NCI-H1417 (cell line): ENCODE results near the gene MIB2.

Experiments
- DNase-seq, 3 experiments: peaks; one replicate each; lab custom pipeline; 2025; lab: John Stamatoyannopoulos, UW

Gene MIB2

DNA sequence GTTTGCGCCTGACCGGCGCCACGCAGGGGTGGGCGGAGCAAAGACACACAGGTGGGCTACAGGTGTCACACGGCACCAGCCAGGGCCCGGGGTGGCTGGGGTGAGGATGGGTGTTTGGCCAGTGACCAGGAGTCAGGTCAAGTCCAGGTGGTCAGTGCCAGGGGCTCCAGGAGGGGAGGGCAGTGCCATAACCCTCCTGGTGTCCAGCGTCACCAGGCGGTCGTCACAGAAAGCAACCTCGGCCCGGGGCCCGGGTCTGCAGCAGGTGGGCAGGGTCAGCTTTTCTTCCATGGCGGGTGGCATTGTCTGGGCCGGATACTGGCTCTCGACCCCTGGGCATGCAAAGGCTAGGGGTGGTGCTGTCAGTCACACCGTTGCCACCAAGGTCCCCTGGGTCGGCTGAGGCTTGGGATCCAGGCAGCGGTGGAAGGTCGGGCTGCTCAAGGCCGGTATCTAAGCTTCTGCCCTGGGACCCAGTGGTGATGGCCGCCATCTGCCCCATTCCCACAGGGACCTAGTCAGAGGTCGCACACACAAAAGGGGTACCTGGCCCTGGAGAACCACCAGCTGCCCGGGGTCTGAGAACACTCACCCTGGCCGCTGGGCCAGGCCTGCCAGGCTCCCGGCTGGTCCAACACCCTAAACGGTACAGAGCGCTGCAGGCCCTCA lies 17.1 kb upstream of the MIB2 start:
- DNase-seq: no peak

DNA sequence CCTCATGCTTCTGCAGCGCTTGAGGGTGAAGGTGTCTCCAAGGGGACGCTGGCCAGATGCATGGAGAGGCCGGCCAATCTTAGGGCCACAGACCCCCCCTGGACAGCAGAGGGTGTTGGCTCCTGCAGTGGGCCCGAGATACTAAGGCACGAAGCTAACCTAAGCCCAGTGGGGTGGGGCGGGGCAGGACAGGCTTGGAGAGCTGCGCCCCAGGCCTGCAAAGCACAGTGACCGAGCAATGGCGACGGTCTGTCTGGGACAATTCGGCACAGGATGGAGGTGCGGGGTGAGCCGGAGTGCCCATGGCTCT lies 16.6 kb upstream of the MIB2 start:
- DNase-seq: no peak

DNA sequence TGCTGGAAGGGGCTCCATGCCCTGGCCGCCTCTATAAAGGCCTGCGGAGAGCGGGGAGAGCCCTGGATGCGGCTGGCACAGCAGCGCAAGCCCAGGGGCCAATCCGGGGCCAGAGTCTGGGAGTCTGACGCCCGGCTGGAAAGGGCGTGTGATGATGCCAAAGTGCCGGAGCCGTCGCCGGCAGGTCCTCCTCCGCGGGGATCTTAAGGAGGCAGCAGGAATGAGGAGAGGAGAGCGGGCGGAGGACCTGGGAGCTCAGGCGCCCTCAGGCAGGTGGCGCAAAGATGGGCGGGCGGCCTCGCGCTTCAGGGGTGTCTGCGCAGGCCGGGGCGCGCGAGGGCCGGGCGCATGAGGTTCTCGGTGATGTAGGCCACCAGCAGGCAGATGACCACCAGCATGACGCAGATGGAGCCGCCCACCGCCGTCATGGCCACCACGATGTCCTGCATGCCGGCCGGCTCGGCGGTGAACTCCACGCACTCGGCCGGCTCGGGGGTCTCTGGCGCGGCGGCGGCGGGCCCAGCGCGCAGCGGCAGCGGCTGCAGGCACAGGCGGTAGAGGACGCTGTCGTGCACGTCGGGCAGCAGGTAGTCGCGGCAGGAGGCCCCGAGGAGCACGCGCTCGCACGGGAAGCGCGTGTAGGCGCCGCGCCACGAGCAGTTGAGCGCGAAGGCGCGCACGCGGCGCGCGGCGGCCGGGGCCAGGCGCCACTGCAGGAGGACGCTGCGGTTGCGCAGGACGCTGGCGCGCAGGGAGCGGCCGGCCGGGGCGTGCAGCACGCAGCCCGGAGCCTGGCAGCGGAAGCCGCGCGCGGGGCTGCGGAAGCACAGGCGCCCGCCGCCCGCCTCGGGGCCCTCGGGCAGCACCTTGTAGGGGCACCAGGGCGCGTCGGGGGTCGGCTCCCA lies 16.0 kb upstream of the MIB2 start:
- DNase-seq: peak; percentile 24 to 62 (median 61)

DNA sequence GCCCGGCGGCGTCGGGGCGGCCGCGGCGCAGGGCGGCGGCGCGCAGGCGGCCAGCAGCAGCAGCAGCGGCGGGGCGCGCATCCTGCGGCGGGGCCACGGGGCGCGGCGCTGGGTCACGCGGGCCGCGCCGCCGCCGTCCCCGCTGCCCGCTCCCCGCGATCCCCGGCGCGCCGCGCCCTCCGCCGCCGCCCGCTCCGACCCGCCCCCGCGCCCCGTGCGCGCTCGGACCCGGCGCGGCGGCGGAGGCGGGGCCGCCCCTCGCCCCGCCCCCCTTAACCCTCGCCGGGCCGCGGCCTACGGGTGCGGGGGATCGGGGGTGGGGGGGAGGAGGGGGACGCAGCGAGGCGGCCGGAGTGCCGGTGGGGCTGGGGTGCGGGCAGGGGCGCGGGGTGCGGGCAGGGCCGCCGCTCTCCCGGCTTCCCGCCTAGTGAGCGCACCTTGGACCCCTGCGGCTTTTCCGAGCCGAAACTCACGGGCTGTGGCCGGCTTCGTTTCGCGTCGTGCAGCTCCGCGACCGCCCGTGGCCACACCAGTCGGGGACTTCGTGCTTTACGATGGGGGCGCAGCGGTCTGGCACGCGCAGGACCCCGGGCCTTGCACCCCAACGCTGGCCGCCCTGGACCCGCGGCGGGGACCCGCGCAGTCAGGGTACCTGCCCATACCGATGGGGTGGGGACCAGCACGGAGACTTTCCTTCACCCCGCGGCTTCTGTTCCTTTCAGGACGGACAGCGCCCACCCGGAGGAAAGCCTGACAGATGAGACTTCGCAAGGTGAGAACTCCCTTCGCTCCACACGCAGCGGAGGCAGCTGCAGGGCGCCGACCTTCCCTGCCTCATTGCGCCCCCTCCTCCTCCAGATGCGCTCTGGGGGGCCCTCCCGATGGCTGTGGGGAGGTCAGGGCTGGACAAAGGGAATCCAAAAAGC lies 15.1 kb upstream of the MIB2 start, which contains the start of gene FNDC10:
Gene FNDC10 (minus strand): TSS at position 201 of the 926 bp plus-strand sequence. CDS start 120 bp downstream, at position 81.
- DNase-seq: peak in 2 of 3 experiments; percentile 41

DNA sequence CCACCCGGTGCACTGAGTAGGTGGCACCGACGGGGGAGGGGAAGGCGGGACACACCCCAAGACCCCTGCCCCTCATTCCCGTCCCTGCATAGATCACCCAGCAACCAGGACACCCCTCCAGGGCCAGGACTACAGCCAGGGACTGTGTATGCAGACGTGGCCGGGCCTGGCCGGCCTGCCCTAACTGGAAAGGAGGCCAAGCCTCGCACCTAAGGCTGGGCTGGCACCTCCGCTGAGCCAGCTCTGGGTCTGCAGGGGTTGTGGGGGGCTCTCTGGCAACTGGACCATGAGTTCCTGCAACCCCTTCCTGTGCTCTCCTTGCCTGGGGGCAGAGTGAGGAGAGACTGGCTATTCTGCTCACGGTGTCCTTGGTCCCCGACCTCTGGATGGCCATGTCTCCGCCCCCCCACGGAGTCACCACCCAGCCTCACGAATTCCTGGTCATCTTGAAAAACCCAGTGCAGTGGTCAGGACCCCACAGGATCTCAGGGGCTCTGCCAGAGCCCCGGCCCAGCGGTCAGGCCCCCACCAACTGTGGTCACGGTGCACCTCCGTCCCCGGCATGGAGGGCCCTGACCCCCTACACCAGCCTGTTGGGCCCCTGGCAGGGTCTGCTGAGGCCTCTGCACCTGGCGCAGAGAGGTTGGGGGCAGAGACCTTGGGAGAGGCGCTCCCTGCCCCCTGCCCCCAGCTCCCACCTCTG lies 14.3 kb upstream of the MIB2 start:
- no peak for DNase-seq

DNA sequence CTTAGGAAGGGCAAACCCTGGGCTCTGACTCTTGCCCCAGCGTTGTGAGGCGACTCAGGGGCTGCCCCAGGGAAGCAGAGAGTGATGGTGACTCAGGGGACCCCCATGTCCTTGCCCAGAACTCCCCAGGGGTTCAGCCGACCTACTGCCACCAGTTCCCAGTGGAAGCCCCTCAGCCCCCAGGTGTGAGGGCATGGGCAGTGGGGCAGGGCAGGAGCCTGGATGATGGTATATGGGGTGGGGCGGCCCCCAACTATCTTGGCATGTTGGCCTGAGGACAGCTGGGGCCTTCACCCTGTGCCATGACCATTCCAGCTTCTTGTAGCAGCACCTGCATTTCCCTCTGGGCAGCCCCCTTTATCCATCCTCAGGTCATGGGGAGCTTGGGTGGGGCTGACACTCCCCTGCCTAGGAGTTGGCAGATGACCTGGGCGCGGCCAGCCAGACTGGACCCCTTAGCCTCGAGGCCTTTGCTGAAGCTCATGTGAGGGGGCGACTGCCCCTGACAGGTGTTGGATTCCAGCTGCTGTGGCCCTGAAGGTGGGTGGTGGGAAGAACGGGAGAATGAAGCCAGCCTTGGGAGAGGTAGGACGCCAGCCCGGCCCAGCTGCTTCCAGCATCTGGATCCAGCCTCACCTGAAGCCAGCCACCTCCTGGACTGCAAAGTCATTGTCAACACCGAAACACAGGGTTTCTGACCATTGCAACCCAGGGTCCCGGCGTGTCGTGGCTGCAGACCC lies 13.6 kb upstream of the MIB2 start:
- no peak for DNase-seq

DNA sequence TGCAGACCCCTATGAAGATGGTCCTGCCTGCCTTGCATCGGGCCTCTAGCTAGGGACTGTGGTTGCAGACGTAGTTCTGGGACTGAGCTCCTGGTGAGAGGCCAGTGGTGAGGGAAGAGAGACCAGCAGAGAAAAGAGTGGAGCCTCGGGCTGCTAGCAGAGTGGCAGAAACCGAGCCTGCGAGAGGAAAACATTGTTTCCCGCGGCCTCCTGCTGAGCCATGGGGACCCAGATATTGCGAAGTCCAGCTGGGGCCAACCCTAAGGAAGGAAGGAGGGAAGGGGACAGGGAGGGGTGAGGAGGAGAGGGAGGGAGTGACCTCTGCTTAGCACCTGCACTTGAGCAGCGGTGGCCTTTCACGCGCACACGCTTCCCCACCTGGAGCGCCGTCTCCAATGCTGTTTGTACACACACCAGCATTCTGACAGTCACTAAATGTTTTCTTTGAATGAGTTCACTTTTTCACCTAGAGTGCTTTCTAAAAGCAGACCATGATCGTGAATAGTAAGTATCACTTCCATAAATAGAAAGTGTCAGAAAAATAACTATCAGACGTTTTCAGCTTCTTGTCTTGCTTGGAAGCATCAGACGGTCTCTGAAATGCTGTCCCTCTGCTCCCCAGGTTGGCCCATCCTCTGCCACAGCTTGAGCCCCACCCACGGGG lies 12.9 kb upstream of the MIB2 start:
- DNase-seq: no peak

DNA sequence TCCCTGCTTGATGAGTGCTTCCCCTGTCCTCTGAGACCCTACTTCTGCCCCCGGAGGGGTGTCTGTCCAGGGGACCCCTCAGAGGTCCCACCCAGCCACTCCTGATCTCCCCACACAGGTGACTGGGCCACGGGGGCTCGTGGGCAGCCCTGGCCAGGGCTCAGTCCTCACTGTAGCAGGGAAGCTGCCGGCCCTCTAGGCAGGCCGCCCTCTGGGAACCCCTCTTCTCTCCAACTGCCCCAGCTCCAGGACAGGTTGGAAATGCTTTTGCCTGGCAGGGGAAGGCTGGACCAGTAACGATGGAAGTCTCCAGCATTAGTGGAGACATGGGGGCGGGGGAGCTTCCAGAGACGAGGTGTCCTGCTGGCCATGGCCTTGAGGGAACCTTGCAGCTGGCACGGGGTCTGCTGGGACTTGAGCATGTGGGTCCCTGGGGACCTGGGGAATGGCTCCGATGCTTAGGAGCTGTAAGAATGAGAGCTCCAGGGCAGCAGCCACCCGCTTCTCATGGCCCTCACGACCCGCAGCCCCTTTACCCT lies 12.3 kb upstream of the MIB2 start:
- no peak for DNase-seq

DNA sequence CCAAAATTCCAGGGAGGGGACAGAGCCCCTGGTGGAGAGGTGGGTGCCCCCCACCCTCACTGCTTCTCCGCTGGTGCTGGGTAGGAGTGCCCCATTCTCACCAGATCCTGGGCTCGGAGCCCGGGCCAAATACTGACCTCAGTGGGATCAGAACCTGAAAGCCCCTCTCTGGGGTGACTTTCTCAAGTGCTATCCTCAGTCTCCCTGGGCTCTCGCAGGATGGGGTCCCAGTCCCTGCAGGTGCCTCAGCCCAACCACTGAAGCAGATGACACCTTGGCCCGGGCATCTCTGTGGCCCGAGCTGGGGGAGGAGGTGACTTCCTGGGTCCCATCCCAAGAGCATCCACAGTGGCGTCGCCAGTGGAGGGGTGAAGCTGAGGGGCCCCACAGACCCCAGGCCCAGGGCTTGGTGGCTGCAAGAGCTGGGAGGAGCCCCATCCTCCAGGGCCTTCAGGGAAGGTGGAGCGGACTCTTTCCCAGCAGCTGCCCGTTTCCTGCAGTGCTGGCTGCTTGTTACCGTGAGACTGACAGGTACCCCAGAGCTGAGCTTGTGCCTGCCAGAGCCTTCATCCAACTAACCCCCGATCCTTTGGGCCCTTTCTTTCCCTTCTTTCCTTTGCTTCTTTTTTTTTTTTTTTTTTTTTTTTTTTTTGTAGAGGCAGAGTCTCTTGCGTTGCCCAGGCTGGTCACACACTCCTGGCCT lies 11.5 kb upstream of the MIB2 start:
- DNase-seq: no peak

DNA sequence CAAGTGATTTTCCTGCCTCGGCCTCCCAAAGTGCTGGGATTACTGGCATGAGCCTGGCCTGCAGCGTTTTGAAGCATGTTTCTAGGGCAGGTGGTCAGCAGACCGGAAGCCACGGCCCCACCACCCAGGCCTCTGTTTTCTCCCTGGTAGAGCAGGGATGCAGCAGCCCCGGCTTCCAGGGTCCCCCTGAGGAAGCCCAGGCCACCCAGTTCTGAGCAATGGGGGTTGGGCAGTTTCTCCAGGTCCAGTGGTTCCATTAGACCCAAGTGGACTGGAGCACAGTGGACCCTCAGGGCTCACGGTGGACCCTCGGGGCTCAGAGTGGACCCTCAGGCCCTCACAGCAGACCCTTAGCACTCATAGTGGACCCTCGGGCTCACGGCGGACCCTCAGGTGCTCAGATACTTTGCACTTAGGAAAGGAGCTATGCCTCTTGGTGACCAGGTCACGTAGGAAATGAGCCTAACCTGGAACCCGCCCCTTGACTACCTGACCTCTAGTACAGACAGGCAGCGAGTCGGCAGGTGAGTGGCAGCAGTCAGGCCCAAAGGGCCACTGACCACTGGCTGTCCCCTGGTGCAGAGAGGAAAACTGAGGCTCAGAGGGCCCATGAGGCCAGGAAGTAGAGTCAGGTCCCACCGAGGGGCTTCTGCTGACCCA lies 10.8 kb upstream of the MIB2 start:
- DNase-seq: no peak

DNA sequence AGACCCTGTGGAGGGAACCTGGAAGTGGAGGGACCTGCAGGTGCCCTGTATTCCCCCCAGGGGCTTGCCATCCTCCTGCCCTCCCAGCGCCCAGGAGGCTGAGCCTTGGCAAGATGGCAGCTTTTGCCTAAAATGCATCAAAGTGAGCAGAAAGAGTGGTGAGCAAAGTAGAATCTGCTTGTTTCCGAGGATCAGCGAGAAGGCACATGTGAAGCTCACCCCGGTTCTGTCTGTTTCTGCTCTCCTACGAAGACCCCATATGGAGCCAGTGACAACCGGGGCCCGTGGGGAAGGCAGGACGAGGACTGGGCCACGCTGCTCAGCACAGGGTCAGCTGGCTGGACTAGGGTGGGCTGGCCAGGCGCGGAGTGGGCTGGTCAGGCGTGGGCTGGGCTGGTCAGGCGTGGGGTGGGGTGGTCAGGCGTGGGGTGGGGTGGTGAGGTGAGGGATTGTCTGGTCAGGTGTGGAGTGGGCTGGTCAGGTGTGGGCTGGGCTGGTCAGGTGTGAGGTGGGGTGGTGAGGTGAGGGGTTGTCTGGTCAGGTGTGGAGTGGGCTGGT lies 10.2 kb upstream of the MIB2 start:
- no peak for DNase-seq

DNA sequence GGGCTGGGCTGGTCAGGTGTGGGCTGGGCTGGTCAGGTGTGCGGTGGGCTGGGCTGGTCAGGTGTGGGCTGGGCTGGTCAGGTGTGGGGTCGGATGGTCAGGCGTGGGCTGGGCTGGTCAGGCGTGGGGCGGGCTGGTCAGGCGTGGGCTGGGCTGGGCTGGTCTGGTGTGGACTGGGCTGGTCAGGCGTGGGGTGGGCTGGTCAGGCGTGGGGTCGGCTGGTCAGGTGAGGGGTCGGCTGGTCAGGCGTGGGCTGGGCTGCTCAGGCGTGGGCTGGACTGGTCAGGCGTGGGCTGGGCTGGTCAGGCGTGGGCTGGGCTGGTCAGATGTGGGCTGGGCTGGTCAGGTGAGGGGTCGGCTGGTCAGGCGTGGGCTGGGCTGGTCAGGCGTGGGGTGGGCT lies 9.6 kb upstream of the MIB2 start:
- no peak for DNase-seq

DNA sequence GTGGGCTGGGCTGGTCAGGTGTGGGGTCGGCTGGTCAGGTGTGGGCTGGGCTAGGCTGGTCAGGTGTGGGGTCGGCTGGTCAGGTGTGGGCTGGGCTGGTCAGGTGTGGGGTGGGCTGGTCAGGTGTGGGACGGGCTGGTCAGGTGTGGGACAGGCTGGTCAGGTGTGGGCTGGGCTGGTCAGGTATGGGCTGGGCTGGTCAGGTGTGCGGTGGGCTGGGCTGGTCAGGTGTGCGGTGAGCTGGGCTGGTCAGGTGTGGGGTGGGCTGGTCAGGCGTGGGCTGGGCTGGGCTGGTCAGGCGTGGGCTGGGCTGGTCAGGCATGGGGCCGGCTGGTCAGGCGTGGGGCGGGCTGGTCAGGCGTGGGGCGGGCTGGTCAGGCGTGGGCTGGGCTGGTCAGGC lies 9.1 kb upstream of the MIB2 start:
- no peak for DNase-seq

DNA sequence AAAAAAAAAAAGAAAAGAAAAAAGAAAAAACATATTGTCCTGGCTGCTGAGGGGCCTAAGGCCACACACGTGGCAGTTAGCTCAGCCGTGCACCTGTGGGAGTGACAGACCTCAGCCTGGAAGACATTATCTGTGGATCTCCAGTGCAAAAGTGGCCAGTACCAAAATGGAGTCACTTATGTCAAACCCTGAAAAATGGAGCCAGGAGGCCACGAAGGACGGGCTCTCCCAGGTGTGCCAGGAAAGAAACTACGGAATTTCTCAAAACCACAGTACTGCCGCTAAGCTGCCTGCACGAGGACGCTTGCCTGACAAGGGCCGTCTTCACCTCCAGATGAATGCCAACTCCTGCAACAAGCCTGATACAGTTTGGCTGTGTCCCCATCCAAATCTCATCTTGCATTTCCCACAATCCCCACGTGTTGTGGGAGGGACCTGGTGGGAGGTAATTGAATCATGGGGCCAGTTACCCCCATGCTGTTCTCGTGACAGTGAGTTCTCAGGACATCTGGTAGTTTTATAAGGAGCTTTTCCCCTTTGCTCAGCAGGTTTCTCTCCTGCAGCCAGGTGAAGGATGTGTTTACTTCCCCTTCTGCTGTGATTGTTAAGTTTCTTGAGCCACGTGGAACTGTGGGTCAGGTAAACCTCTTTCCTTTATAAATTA lies 5.3 kb upstream of the MIB2 start:
- no peak for DNase-seq

DNA sequence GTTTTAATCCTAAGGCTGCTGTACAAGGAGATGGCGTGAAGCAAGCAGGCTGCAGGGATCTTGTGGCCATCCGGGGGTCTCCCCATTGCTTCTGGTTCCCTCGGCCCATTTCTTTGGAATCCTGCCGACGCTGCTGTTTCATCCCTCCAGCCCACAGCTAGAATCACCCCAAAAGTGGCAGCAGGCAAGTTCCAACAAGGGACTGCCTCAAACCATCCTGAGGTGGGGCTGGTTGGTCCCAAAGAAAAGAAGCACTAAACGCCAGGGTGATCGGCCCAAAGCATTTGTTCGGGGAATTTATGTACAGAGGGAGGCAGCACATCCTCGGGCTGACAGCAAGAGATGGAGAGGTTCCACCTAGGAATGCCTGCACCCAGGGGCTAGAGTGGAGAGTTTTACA lies 4.5 kb upstream of the MIB2 start:
- no peak for DNase-seq

DNA sequence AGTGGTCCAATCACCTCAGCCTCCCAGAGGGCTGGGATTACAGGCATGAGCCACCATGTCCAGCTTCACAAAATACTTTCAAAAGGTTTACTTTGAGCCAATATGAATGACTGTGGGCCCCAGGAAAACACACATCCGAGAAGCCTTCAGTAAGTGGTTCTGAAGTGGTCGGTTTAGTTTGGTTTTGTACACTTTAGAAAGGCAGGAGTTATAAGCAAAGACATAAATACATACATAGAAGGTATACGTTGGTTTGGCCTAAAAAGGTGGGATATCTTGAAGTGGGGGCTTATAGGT lies 3.2 kb upstream of the MIB2 start:
- no peak for DNase-seq

DNA sequence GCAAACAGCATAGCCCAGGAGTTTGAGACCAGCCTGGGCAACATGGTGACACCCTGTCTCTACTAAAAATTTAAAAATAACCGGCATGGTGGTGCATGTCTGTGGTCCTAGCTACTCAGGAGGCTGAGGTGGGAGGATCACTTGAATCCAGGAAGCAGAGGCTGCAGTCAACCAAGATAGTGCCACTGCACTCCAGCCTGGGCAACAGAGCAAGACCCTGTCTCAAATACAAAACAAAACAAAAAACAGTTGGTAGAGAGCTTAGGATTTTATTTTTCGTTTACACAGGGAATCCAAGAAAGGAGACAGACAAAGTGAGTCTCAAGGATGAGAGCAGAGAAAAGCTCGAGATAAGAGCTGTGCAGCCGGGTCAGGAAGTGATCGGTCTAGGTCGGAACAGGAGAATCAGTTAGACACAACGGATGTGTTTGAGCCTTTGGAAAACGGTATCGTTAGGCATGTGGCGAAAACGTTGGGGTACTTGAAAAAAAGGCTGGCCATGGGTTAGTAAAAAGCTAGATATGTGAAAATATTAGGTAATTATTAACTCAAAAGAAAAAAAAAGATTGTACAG lies 1.7 kb upstream of the MIB2 start:
- no peak for DNase-seq
